NCI-H1694 treated with DMSO at 0.1 percent for 48 hours (cell line): Measurements from ENCODE around the gene XRCC4.
A peak's percentile ranks its signal among the peaks of the same experiment; 100 is the strongest.

Experiments
- DNase-seq: peaks from one replicate; lab custom pipeline; 2025; lab: John Stamatoyannopoulos, UW

XRCC4 gene

GRCh38 chr5:83277154-83277553, 199.8 kb downstream of the XRCC4 start:
- no peak for DNase-seq

GRCh38 chr5:83277953-83278352, 200.6 kb downstream of the XRCC4 start:
- no peak for DNase-seq

GRCh38 chr5:83281176-83281575, 203.8 kb downstream of the XRCC4 start:
- DNase-seq: no peak

- no peak for DNase-seq
Observed at GRCh38 chr5:83281658-83282057, 204.3 kb downstream of the XRCC4 start.

GRCh38 chr5:83283761-83284160, 206.4 kb downstream of the XRCC4 start:
- DNase-seq: no peak

- no peak for DNase-seq
Observed at GRCh38 chr5:83285661-83286398, 208.5 kb downstream of the XRCC4 start.

- no peak for DNase-seq
Observed at GRCh38 chr5:83294246-83294645, 216.9 kb downstream of the XRCC4 start.

- no peak for DNase-seq
Observed at GRCh38 chr5:83299353-83299752, 222.0 kb downstream of the XRCC4 start.

- DNase-seq: peak; percentile 6
Observed at GRCh38 chr5:83306572-83307241, 229.4 kb downstream of the XRCC4 start.

GRCh38 chr5:83312663-83313062, 235.3 kb downstream of the XRCC4 start:
- DNase-seq: no peak

GRCh38 chr5:83313436-83313835, 236.1 kb downstream of the XRCC4 start:
- no peak for DNase-seq

GRCh38 chr5:83321483-83322055, 244.2 kb downstream of the XRCC4 start:
- no peak for DNase-seq

GRCh38 chr5:83322273-83322924, 245.1 kb downstream of the XRCC4 start:
- no peak for DNase-seq

- no peak for DNase-seq
Observed at GRCh38 chr5:83323557-83324180, 246.3 kb downstream of the XRCC4 start.

GRCh38 chr5:83331842-83332241, 254.5 kb downstream of the XRCC4 start:
- DNase-seq: no peak

GRCh38 chr5:83337453-83338035, 260.2 kb downstream of the XRCC4 start:
- DNase-seq: no peak

GRCh38 chr5:83340511-83340918, 263.2 kb downstream of the XRCC4 start:
- DNase-seq: no peak

GRCh38 chr5:83341815-83342334, 264.5 kb downstream of the XRCC4 start:
- DNase-seq: no peak

- no peak for DNase-seq
Observed at GRCh38 chr5:83342465-83342864, 265.1 kb downstream of the XRCC4 start.

GRCh38 chr5:83343299-83343698, 266.0 kb downstream of the XRCC4 start:
- DNase-seq: no peak

GRCh38 chr5:83345423-83345822, 268.1 kb downstream of the XRCC4 start:
- DNase-seq: no peak
